Measurements from ENCODE around the gene RAET1E.
"Not testable (repeated sequence)": the region's sequence is repeated elsewhere in the genome, so short reads cannot be mapped to it uniquely, and the experiment has no call there.

Gene RAET1E

GRCh38 chr6:149918151-149918905 lies 20.4 kb upstream of the RAET1E start:
- Histone ChIP-seq H3K27ac (ENCODE audit: low read length) (no peak overlapping the region), H3K9me3 (ENCODE audit: control insufficient read depth in 1 of 2, low read length in 2 of 2) (no peaks in the 10 kb centered on the region), H3K4me1 (ENCODE audit: control insufficient read depth in 1 of 2, insufficient read depth in 2 of 2, low read length in 2 of 2) (peaks cover 0 to 2% of the 10 kb centered on the region in 2 donors), H3K36me3 (ENCODE audit: control insufficient read depth in 1 of 2, insufficient read depth in 2 of 2, low read length in 2 of 2) (no peaks in the 10 kb centered on the region), H3K27me3 (ENCODE audit: low read depth, low read length) (no peaks in the 10 kb centered on the region), H3K4me3 (ENCODE audit: low read depth in 1 of 2, low read length in 2 of 2) (no peak overlapping the region)

- Histone ChIP-seq H3K27ac (ENCODE audit: low read length) (no peak overlapping the region), H3K4me1 (ENCODE audit: control insufficient read depth in 1 of 2, insufficient read depth in 2 of 2, low read length in 2 of 2) (no peaks in the 10 kb centered on the region), H3K27me3 (ENCODE audit: low read depth, low read length) (no peaks in the 10 kb centered on the region), H3K9me3 (ENCODE audit: control insufficient read depth in 1 of 2, low read length in 2 of 2) (no peaks in the 10 kb centered on the region), H3K36me3 (ENCODE audit: control insufficient read depth in 1 of 2, insufficient read depth in 2 of 2, low read length in 2 of 2) (no peaks in the 10 kb centered on the region), H3K4me3 (ENCODE audit: low read depth in 1 of 2, low read length in 2 of 2) (no peak overlapping the region)
These were observed 19.8 kb upstream of the RAET1E start for GRCh38 chr6:149917679-149918078.

GRCh38 chr6:149915970-149916865 lies 18.3 kb upstream of the RAET1E start:
- Histone ChIP-seq H3K27ac (ENCODE audit: low read length) (no peak overlapping the region), H3K4me3 (ENCODE audit: low read depth in 1 of 2, low read length in 2 of 2) (no peak overlapping the region), H3K9me3 (ENCODE audit: control insufficient read depth in 1 of 2, low read length in 2 of 2) (no peaks in the 10 kb centered on the region), H3K36me3 (ENCODE audit: control insufficient read depth in 1 of 2, insufficient read depth in 2 of 2, low read length in 2 of 2) (no peaks in the 10 kb centered on the region), H3K4me1 (ENCODE audit: control insufficient read depth in 1 of 2, insufficient read depth in 2 of 2, low read length in 2 of 2) (no peaks in the 10 kb centered on the region), H3K27me3 (ENCODE audit: low read depth, low read length) (no peaks in the 10 kb centered on the region)

- Histone ChIP-seq H3K27me3 (ENCODE audit: low read depth, low read length) (no peaks in the 10 kb centered on the region), H3K9me3 (ENCODE audit: control insufficient read depth in 1 of 2, low read length in 2 of 2) (no peaks in the 10 kb centered on the region), H3K4me3 (ENCODE audit: low read depth in 1 of 2, low read length in 2 of 2) (no peak overlapping the region), H3K36me3 (ENCODE audit: control insufficient read depth in 1 of 2, insufficient read depth in 2 of 2, low read length in 2 of 2) (no peaks in the 10 kb centered on the region), H3K27ac (ENCODE audit: low read length) (no peak overlapping the region), H3K4me1 (ENCODE audit: control insufficient read depth in 1 of 2, insufficient read depth in 2 of 2, low read length in 2 of 2) (no peaks in the 10 kb centered on the region)
These were observed 15.8 kb upstream of the RAET1E start for GRCh38 chr6:149913540-149914240.

- H3K9me3 ChIP-seq (ENCODE audit: control insufficient read depth in 1 of 2, low read length in 2 of 2), result no peaks in the 10 kb centered on the region
- H3K27me3 ChIP-seq (ENCODE audit: low read depth, low read length), result no peaks in the 10 kb centered on the region
- no peak overlapping the region for H3K4me3 ChIP-seq (ENCODE audit: low read depth in 1 of 2, low read length in 2 of 2)
- no peak overlapping the region for H3K27ac ChIP-seq (ENCODE audit: low read length)
- H3K36me3 ChIP-seq (ENCODE audit: control insufficient read depth in 1 of 2, insufficient read depth in 2 of 2, low read length in 2 of 2), result no peaks in the 10 kb centered on the region
- no peaks in the 10 kb centered on the region for H3K4me1 ChIP-seq (ENCODE audit: control insufficient read depth in 1 of 2, insufficient read depth in 2 of 2, low read length in 2 of 2)
These were observed 15.2 kb upstream of the RAET1E start for GRCh38 chr6:149913085-149913484.

- not testable (repeated sequence) for H3K36me3 ChIP-seq (ENCODE audit: control insufficient read depth in 1 of 2, insufficient read depth in 2 of 2, low read length in 2 of 2); H3K4me3 ChIP-seq (ENCODE audit: low read depth in 1 of 2, low read length in 2 of 2); H3K27me3 ChIP-seq (ENCODE audit: low read depth, low read length); H3K27ac ChIP-seq (ENCODE audit: low read length); H3K4me1 ChIP-seq (ENCODE audit: control insufficient read depth in 1 of 2, insufficient read depth in 2 of 2, low read length in 2 of 2); H3K9me3 ChIP-seq (ENCODE audit: control insufficient read depth in 1 of 2, low read length in 2 of 2)
These were observed 14.8 kb upstream of the RAET1E start for GRCh38 chr6:149912680-149913079.

GRCh38 chr6:149910721-149911151 lies 12.8 kb upstream of the RAET1E start:
- Histone ChIP-seq H3K4me1 (ENCODE audit: control insufficient read depth in 1 of 2, insufficient read depth in 2 of 2, low read length in 2 of 2) (no peaks in the 10 kb centered on the region), H3K27ac (ENCODE audit: low read length) (no peak overlapping the region), H3K36me3 (ENCODE audit: control insufficient read depth in 1 of 2, insufficient read depth in 2 of 2, low read length in 2 of 2) (no peaks in the 10 kb centered on the region), H3K4me3 (ENCODE audit: low read depth in 1 of 2, low read length in 2 of 2) (no peak overlapping the region), H3K27me3 (ENCODE audit: low read depth, low read length) (no peaks in the 10 kb centered on the region), H3K9me3 (ENCODE audit: control insufficient read depth in 1 of 2, low read length in 2 of 2) (no peaks in the 10 kb centered on the region)

- Histone ChIP-seq H3K9me3 (ENCODE audit: control insufficient read depth in 1 of 2, low read length in 2 of 2) (no peaks in the 10 kb centered on the region), H3K27ac (ENCODE audit: low read length) (no peak overlapping the region), H3K4me3 (ENCODE audit: low read depth in 1 of 2, low read length in 2 of 2) (no peak overlapping the region), H3K36me3 (ENCODE audit: control insufficient read depth in 1 of 2, insufficient read depth in 2 of 2, low read length in 2 of 2) (no peaks in the 10 kb centered on the region), H3K27me3 (ENCODE audit: low read depth, low read length) (no peaks in the 10 kb centered on the region), H3K4me1 (ENCODE audit: control insufficient read depth in 1 of 2, insufficient read depth in 2 of 2, low read length in 2 of 2) (no peaks in the 10 kb centered on the region)
These were observed 12.0 kb upstream of the RAET1E start for GRCh38 chr6:149909701-149910470.

GRCh38 chr6:149908480-149908879 lies 10.6 kb upstream of the RAET1E start:
- H3K4me1 ChIP-seq (ENCODE audit: control insufficient read depth in 1 of 2, insufficient read depth in 2 of 2, low read length in 2 of 2); H3K27me3 ChIP-seq (ENCODE audit: low read depth, low read length); H3K4me3 ChIP-seq (ENCODE audit: low read depth in 1 of 2, low read length in 2 of 2); H3K9me3 ChIP-seq (ENCODE audit: control insufficient read depth in 1 of 2, low read length in 2 of 2); H3K36me3 ChIP-seq (ENCODE audit: control insufficient read depth in 1 of 2, insufficient read depth in 2 of 2, low read length in 2 of 2); H3K27ac ChIP-seq (ENCODE audit: low read length): not testable (repeated sequence)

- Histone ChIP-seq H3K27me3 (ENCODE audit: low read depth, low read length) (no peaks in the 10 kb centered on the region), H3K4me3 (ENCODE audit: low read depth in 1 of 2, low read length in 2 of 2) (no peak overlapping the region), H3K36me3 (ENCODE audit: control insufficient read depth in 1 of 2, insufficient read depth in 2 of 2, low read length in 2 of 2) (no peaks in the 10 kb centered on the region), H3K4me1 (ENCODE audit: control insufficient read depth in 1 of 2, insufficient read depth in 2 of 2, low read length in 2 of 2) (no peaks in the 10 kb centered on the region), H3K9me3 (ENCODE audit: control insufficient read depth in 1 of 2, low read length in 2 of 2) (no peaks in the 10 kb centered on the region), H3K27ac (ENCODE audit: low read length) (no peak overlapping the region)
These were observed 9.4 kb upstream of the RAET1E start for GRCh38 chr6:149907317-149907716.

GRCh38 chr6:149906405-149906804 lies 8.5 kb upstream of the RAET1E start:
- H3K4me3 ChIP-seq (ENCODE audit: low read depth in 1 of 2, low read length in 2 of 2), result no peak overlapping the region
- H3K27ac ChIP-seq (ENCODE audit: low read length), result no peak overlapping the region
- no peaks in the 10 kb centered on the region for H3K36me3 ChIP-seq (ENCODE audit: control insufficient read depth in 1 of 2, insufficient read depth in 2 of 2, low read length in 2 of 2)
- no peaks in the 10 kb centered on the region for H3K9me3 ChIP-seq (ENCODE audit: control insufficient read depth in 1 of 2, low read length in 2 of 2)
- no peaks in the 10 kb centered on the region for H3K4me1 ChIP-seq (ENCODE audit: control insufficient read depth in 1 of 2, insufficient read depth in 2 of 2, low read length in 2 of 2)
- H3K27me3 ChIP-seq (ENCODE audit: low read depth, low read length), result no peaks in the 10 kb centered on the region
